Hepatocyte (in vitro differentiated cells): Measurements from ENCODE around the gene B3GALNT2.

Experiments
- CTCF ChIP-seq: fragments of 200-600 bp; sonication (generic); IDR thresholded peaks from 2 replicates; pipeline ENCODE4 v1.5.1; 2016; ENCODE audit warnings: antibody characterized with exemption, mild to moderate bottlenecking; ENCODE audit not compliant: poor library complexity
- EZH2 ChIP-seq: fragments of 200-600 bp; sonication (generic); IDR thresholded peaks from 2 replicates; pipeline ENCODE4 v1.6.1; 2016; ENCODE audit warnings: antibody characterized with exemption, mild to moderate bottlenecking, borderline replicate concordance
- EZH2phosphoT487 ChIP-seq: fragments of 200-600 bp; sonication (generic); IDR thresholded peaks from one replicate; pipeline ENCODE4 v1.6.1; 2018; ENCODE audit warnings: antibody characterized with exemption, mild to moderate bottlenecking, low read depth, moderate library complexity; ENCODE audit not compliant: unreplicated experiment, severe bottlenecking

- no peak for TF ChIP-seq CTCF
- TF ChIP-seq EZH2phosphoT487: no peak
- TF ChIP-seq EZH2: no peak
Observed at GRCh38 chr1:235427447-235427846, 76.8 kb downstream of the B3GALNT2 start.
